ENCODE results near the gene GRID1.

Gene GRID1

GRCh38 chr10:85920311-85920710 is 446.3 kb downstream of the GRID1 start:
- H3K27ac Mint-ChIP-seq = peak overlapping the region in 2 of 3 experiments; percentile 57 to 76

GRCh38 chr10:85919491-85920021 is 447.0 kb downstream of the GRID1 start:
- H3K4me3 Mint-ChIP-seq = no peak overlapping the region
- peaks cover 45% of the 10 kb centered on the region for H3K4me1 Mint-ChIP-seq
- peak overlapping the region in 2 of 3 experiments; percentile 57 to 76 for H3K27ac Mint-ChIP-seq
- TF ChIP-seq, protein P1, sequence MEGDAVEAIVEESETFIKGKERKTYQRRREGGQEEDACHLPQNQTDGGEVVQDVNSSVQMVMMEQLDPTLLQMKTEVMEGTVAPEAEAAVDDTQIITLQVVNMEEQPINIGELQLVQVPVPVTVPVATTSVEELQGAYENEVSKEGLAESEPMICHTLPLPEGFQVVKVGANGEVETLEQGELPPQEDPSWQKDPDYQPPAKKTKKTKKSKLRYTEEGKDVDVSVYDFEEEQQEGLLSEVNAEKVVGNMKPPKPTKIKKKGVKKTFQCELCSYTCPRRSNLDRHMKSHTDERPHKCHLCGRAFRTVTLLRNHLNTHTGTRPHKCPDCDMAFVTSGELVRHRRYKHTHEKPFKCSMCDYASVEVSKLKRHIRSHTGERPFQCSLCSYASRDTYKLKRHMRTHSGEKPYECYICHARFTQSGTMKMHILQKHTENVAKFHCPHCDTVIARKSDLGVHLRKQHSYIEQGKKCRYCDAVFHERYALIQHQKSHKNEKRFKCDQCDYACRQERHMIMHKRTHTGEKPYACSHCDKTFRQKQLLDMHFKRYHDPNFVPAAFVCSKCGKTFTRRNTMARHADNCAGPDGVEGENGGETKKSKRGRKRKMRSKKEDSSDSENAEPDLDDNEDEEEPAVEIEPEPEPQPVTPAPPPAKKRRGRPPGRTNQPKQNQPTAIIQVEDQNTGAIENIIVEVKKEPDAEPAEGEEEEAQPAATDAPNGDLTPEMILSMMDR (IDR thresholded peaks at IDR 0.05; ENCODE audit: unreplicated experiment in 3 of 3) = no peak
- H3K27me3 Mint-ChIP-seq (ENCODE audit: low read depth) = peaks cover 12% of the 10 kb centered on the region
- no peaks in the 10 kb centered on the region for H3K9me3 Mint-ChIP-seq
- H3K36me3 Mint-ChIP-seq (ENCODE audit: low read depth) = no peaks in the 10 kb centered on the region

More at GRCh38 chr10:85920311-85920710, 446.3 kb downstream of the GRID1 start:
- peaks cover 48% of the 10 kb centered on the region for H3K4me1 Mint-ChIP-seq
- TF ChIP-seq, protein P1 (IDR thresholded peaks at IDR 0.05; ENCODE audit: unreplicated experiment in 3 of 3) = no peak
- peaks cover 12% of the 10 kb centered on the region for H3K27me3 Mint-ChIP-seq (ENCODE audit: low read depth)
- no peaks in the 10 kb centered on the region for H3K36me3 Mint-ChIP-seq (ENCODE audit: low read depth)
- H3K9me3 Mint-ChIP-seq = no peaks in the 10 kb centered on the region
- peak overlapping the region in 1 of 3 experiments; percentile 56 for H3K4me3 Mint-ChIP-seq

- H3K9me3 Mint-ChIP-seq = no peaks in the 10 kb centered on the region
- peaks cover 8% of the 10 kb centered on the region for H3K27me3 Mint-ChIP-seq (ENCODE audit: low read depth)
- TF ChIP-seq, protein P1 (IDR thresholded peaks at IDR 0.05; ENCODE audit: unreplicated experiment in 3 of 3) = no peak
- H3K27ac Mint-ChIP-seq = peak overlapping the region in 1 of 3 experiments; percentile 25
- H3K4me3 Mint-ChIP-seq = no peak overlapping the region
- peaks cover 41% of the 10 kb centered on the region for H3K4me1 Mint-ChIP-seq
- H3K36me3 Mint-ChIP-seq (ENCODE audit: low read depth) = no peaks in the 10 kb centered on the region
Observed at GRCh38 chr10:85918371-85918770, 448.2 kb downstream of the GRID1 start.

GRCh38 chr10:85917601-85918000 is 449.0 kb downstream of the GRID1 start:
- TF ChIP-seq, protein P1 (IDR thresholded peaks at IDR 0.05; ENCODE audit: unreplicated experiment in 3 of 3) = no peak
- Mint-ChIP-seq H3K27me3 (ENCODE audit: low read depth) (peaks cover 8% of the 10 kb centered on the region), H3K36me3 (ENCODE audit: low read depth) (no peaks in the 10 kb centered on the region), H3K4me3 (no peak overlapping the region), H3K4me1 (peaks cover 34% of the 10 kb centered on the region), H3K9me3 (no peaks in the 10 kb centered on the region), H3K27ac (no peak overlapping the region)

DNA sequence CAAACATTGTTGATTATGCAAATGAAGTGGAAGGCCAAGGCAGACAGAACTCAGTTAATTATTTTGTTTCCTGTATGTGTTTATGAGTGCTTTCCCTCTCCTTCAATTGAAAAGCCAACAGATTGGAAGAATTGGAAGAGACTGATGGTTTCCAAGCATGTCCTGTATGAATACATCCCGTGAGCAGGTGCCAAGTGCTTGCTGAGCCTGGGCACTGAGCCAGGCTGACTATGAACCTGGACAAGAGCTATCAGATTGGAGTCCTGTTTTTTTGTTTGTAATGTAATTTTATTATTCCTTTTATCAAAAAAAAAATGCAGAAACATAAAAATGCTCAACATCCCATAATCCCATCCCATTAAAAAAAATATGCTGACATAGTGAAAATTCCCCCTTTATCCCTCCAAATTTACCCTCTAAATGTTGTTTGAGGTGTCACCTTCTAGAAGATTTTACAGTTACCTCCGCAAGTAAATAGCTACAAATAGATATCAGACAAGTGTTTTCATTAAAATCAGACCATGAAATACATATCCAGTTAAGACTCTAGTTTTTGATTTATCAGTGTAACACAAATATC is 449.5 kb downstream of the GRID1 start:
- TF ChIP-seq, protein P1 (IDR thresholded peaks at IDR 0.05; ENCODE audit: unreplicated experiment in 3 of 3) = no peak
- peaks cover 29% of the 10 kb centered on the region for H3K4me1 Mint-ChIP-seq
- peaks cover 13% of the 10 kb centered on the region for H3K27me3 Mint-ChIP-seq (ENCODE audit: low read depth)
- no peak overlapping the region for H3K4me3 Mint-ChIP-seq
- H3K27ac Mint-ChIP-seq = no peak overlapping the region
- H3K9me3 Mint-ChIP-seq = no peaks in the 10 kb centered on the region
- H3K36me3 Mint-ChIP-seq (ENCODE audit: low read depth) = no peaks in the 10 kb centered on the region

DNA sequence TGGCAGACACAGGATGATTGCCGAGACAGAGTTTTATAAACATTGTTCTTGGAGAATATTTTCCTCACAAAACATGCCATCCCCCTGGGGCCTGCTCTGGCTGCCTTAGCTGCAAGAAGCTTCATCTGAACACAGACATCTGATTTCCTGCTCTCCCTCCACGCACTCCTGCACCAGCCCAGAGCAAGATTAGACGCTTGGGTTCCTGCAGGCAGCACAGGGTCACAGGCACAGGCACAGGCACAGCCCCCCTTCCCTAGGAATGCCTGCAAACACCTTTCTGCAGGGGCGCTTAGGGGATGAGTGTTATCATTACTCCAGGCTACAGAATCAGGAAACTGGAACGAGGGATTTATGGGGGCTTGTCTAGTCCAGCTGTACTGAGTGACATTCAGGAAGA is 450.3 kb downstream of the GRID1 start:
- Mint-ChIP-seq H3K36me3 (ENCODE audit: low read depth) (no peaks in the 10 kb centered on the region), H3K4me3 (no peak overlapping the region), H3K27me3 (ENCODE audit: low read depth) (peaks cover 16% of the 10 kb centered on the region), H3K9me3 (no peaks in the 10 kb centered on the region), H3K27ac (no peak overlapping the region), H3K4me1 (peaks cover 21% of the 10 kb centered on the region)
- TF ChIP-seq, protein P1 (IDR thresholded peaks at IDR 0.05; ENCODE audit: unreplicated experiment in 3 of 3) = no peak

Measured in nephron (organoid).